Central memory CD8-positive, alpha-beta T cell (primary cell): Measurements from ENCODE around the gene SSTR5.
"Not testable (repeated sequence)": the region's sequence is repeated elsewhere in the genome, so short reads cannot be mapped to it uniquely, and the experiment has no call there.

ENCODE experiments used
- ATAC-seq: fragments of 150-1000 bp; cut with Tn5 transposase; replicated peaks from 2 replicates; pipeline ENCODE4 v1.10.0; 2022; ENCODE audit warnings: mild to moderate bottlenecking, moderate FRiP score, moderate number of reproducible peaks; ENCODE audit not compliant: poor library complexity, severe bottlenecking; ENCODE audit errors: extremely low read depth
- DNase-seq, 2 donors: peaks; one replicate each; pipeline ENCODE4 v3.0.0; 2021; ENCODE audit warnings: low spot score in 2 of 2
- H3K27ac Mint-ChIP-seq: one replicate; pipeline ENCODE4 v1.8.0; 2022; ENCODE audit warnings: low read depth, mild to moderate bottlenecking, moderate library complexity, mixed read lengths
- H3K27me3 Mint-ChIP-seq: one replicate; pipeline ENCODE4 v1.8.0; 2022; ENCODE audit warnings: mixed read lengths
- H3K36me3 Mint-ChIP-seq: one replicate; pipeline ENCODE4 v1.8.0; 2022; ENCODE audit warnings: mild to moderate bottlenecking, moderate library complexity, mixed read lengths; ENCODE audit not compliant: insufficient read depth
- H3K4me1 Mint-ChIP-seq: one replicate; pipeline ENCODE4 v1.8.0; 2022; ENCODE audit warnings: mixed read lengths
- H3K4me3 Mint-ChIP-seq: one replicate; pipeline ENCODE4 v1.8.0; 2022; ENCODE audit warnings: mild to moderate bottlenecking, moderate library complexity, mixed read lengths
- H3K9me3 Mint-ChIP-seq: one replicate; pipeline ENCODE4 v1.8.0; 2022; ENCODE audit warnings: mixed read lengths

Gene SSTR5

DNA sequence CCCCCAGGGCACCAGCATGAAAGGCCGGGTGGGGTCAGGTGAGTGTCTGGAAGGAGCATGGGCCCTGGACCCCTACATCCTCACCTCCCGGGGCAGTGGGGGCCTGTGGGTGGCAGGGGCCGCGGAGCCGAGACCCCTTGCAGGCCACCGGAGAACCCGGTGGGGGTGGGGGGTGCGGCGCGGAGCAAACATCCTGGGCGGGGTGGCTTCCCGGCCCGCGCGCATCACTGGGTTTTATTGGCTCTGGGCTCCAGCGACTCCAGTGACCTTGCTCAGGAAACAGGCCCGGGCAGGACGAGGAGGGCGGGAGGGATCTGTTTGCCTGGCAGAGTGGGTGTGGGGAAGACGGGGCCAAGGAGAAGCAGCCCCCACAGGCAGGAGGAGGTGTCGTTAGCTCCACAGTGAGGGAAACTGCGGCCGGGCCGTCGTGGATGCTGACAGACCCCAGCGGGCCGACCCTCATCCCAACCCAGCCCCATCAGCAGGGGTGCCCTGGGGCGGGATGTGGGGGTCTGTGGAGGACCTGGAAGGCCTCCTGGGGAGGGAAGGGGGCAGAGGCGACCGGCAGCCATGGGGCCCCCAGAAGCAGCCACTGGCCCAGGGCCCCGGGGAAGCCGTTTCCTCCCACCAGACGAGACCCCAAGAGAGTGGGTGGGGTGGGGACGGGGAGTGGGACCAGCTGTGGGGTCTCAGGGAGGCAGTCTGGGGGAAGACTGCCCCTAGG, 10.6 kb downstream of the SSTR5 start:
- H3K27ac Mint-ChIP-seq, result no peak overlapping the region
- ATAC-seq, result no peak
- DNase-seq, result no peak
- H3K36me3 Mint-ChIP-seq, result peaks cover 2% of the 10 kb centered on the region
- no peaks in the 10 kb centered on the region for H3K9me3 Mint-ChIP-seq
- no peaks in the 10 kb centered on the region for H3K4me1 Mint-ChIP-seq
- H3K4me3 Mint-ChIP-seq, result no peak overlapping the region
- peaks cover 32% of the 10 kb centered on the region for H3K27me3 Mint-ChIP-seq

DNA sequence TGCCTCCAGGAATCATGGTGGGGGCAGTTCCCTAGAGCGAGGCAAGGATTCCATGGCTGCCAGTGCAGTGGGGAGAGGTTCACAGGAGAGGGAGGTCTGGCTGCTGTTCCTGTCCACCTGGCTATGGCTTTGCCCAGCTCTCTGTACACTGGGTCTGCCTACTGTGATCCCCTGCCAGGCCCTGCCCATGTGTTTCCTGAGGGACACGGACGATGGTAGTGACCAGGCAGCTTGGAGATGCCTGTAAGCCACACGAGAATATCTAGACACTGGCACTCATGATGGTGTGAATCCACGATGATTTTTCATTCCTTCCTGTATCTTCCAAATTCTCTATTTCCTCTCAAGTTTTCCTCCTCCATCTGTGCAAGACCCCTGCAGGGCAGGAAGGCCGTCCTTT, 12.4 kb downstream of the SSTR5 start:
- ATAC-seq, result no peak
- peaks cover 32% of the 10 kb centered on the region for H3K27me3 Mint-ChIP-seq
- H3K9me3 Mint-ChIP-seq, result no peaks in the 10 kb centered on the region
- H3K4me1 Mint-ChIP-seq, result no peaks in the 10 kb centered on the region
- DNase-seq, result no peak
- no peak overlapping the region for H3K27ac Mint-ChIP-seq
- peaks cover 2% of the 10 kb centered on the region for H3K36me3 Mint-ChIP-seq
- H3K4me3 Mint-ChIP-seq, result no peak overlapping the region

DNA sequence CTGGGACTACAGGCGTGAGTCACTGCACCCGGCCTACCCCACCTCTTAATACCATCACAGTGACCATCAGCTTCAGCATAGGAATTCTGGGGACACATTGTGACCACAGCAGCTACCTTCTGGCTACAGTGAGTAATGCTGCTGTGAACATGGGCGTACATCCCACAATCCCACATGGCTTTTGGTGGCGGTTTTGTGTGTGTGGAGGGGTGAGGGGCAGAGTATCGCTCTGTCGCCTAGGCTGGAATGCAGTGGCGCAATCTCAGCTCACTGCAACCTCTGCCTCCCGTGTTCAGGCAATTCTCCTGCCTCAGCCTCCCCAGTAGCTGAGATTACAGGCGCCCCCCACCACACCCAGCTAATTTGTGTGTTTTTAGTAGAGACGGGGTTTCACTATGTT, 13.9 kb downstream of the SSTR5 start:
- ATAC-seq, H3K4me3 Mint-ChIP-seq, H3K4me1 Mint-ChIP-seq, H3K36me3 Mint-ChIP-seq, DNase-seq, H3K9me3 Mint-ChIP-seq, H3K27ac Mint-ChIP-seq: not testable (repeated sequence)
- H3K27me3 Mint-ChIP-seq, result peaks cover 32% of the 10 kb centered on the region

DNA sequence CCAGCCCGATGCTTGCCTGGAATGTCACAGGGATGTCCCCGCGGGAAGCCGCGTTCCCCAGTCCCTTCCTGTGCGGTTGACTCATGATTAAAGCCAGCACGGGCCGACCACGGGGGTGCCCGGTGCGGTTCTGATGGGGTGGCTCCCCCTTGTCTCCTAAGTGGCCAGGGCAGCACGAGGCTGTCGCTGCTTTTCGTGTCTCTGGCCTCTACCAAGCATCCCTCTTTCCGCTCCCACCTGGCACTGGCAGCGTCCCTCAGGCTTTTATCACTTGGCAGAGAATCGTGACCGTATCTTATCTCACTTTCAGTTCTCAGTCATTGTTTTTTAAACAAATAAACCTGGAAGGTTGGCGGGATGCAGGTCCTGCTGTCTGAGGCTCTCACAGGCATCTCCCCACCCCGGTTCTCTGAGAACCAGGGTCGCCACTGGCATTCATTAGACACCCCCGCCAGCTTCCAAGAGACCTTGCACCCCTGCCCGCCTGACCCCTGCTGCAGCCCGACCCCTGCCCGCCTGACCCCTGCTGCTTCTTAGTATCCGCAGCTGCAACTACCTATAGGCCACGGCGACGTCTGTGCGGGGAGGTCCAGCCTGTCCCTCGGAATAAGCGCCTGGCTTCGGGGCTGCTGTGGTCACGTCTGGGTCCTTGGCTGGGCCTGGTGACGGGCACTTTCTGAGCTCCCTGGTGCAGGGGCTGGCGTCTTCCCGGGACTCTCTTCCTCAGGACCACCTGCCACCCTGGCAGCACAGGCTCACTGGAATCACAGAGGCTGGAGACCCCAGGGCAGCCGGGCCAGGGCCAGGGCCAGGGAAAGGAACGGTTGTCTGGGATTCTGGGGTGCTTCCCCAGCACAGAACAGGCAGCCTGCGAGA, 16.0 kb downstream of the SSTR5 start:
- Mint-ChIP-seq H3K4me3 (no peak overlapping the region), H3K27ac (no peak overlapping the region), H3K4me1 (no peaks in the 10 kb centered on the region), H3K36me3 (peaks cover 2% of the 10 kb centered on the region), H3K9me3 (no peaks in the 10 kb centered on the region), H3K27me3 (peaks cover 21% of the 10 kb centered on the region)
- no peak for ATAC-seq
- no peak for DNase-seq

DNA sequence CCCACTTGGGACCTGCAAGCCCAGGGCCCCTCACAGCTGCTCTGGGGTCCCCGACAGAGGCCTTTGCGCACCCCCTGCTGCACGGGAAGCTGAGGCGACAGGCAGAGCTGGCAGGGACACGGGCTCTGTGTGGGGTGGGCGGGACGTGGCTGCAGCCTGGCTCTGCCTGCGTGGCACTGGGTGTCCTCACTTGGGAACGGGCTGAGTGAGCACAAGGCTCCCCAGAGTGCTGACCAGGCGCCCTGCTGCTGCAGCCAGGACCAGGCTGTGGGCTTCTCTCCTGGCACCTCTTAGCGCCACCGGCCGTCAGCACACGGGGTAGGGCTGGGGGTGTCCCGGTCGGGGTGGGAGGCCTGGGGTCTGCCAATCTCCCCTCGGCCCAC, 16.9 kb downstream of the SSTR5 start:
- no peak for ATAC-seq
- DNase-seq, result no peak
- H3K4me3 Mint-ChIP-seq, result no peak overlapping the region
- no peaks in the 10 kb centered on the region for H3K4me1 Mint-ChIP-seq
- H3K27ac Mint-ChIP-seq, result no peak overlapping the region
- no peaks in the 10 kb centered on the region for H3K9me3 Mint-ChIP-seq
- peaks cover 13% of the 10 kb centered on the region for H3K27me3 Mint-ChIP-seq
- H3K36me3 Mint-ChIP-seq, result peaks cover 4% of the 10 kb centered on the region

DNA sequence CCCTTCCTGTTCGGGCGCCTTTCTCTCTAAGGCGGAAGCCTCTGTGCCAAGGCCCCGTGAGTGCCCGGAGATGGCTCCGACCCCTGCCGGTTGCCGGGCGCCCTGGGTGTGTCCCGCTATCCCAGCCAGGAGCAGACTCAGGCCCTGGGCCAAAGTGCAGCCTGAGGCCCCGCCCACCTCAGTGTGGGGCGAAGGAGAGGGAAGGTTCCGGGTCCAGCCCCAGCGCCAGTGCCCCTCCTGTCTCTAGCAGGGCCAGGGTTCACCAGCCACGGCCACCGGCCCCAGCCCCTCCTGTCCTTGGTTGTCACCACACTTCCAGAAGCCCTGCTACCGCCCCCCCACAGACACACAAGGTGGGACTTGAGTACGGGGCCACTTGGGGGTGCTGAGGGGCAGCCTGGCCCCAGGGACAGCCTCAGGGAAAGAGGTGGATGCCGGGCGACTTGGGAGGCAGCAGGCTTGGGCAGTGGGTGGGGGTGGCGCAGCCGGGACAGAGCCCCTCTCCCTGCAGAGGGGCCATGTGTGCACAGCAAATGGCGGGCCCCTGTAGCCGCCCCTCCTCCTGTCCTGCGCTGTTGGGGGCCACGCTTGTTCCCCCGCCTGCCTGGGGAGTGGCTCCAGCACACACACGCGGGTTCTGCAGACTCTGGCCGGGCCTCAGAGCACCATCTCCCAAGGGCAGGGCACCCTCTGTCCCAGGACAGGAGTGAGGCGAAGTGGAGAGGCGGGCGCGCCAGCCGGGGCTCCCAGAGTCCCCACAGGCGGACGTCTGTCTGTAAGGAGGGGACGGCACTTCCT, 17.5 kb downstream of the SSTR5 start:
- H3K4me3 Mint-ChIP-seq, result no peak overlapping the region
- H3K36me3 Mint-ChIP-seq, result peaks cover 2% of the 10 kb centered on the region
- H3K27ac Mint-ChIP-seq, result no peak overlapping the region
- H3K9me3 Mint-ChIP-seq, result no peaks in the 10 kb centered on the region
- peaks cover 7% of the 10 kb centered on the region for H3K27me3 Mint-ChIP-seq
- no peak for DNase-seq
- ATAC-seq, result no peak
- no peaks in the 10 kb centered on the region for H3K4me1 Mint-ChIP-seq

DNA sequence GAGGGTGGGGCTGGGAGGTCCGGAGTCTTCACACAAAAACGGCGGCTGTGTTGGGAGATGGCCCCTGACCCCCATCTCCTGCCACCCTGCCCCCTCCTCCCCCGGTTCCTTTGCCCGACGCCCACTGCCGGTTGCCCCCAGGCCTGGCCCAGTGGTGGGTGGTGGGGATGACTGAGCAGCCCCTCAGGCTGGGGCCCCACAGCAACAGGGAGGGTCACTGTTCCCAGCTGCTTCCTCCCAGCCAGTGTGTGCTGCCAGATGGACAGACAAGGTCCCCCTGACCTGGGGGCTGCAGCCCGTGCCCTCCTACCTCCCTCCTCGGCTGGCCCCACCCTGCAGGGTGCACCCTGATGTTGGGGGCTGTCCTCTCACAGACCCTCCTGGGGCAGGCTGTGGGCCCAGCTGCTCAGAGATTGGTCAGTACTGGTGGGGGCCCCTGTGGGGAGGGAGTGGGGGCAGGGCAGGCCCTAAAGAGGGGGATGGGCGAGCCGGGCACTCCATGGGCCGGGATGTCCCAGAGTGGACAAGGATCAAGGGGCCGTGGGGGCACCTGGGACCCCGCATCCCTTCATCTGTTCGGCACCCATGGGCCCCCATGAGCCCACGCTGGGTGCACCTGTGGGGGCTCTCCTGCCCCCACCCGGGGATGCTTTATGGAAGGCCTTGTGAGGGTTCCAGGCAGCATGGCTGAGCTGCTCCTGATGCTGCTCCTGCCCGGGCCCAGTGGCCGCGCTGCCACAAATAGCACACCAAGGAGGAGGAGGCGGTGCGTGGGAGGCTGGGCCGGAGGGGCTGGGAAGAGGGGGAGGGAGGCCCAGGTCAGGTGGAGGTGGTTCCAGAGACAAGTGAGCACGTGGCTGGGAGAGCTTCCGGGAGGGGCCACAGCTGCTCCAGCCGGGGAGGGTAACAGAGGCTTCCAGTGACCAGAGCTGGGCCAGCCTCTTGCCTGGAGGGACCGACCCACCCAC, 18.4 kb downstream of the SSTR5 start:
- DNase-seq (no peak), ATAC-seq (no peak)
- H3K36me3 Mint-ChIP-seq, result peaks cover 2% of the 10 kb centered on the region
- no peaks in the 10 kb centered on the region for H3K4me1 Mint-ChIP-seq
- no peaks in the 10 kb centered on the region for H3K9me3 Mint-ChIP-seq
- H3K4me3 Mint-ChIP-seq, result no peak overlapping the region
- H3K27me3 Mint-ChIP-seq, result peaks cover 2% of the 10 kb centered on the region
- no peak overlapping the region for H3K27ac Mint-ChIP-seq

DNA sequence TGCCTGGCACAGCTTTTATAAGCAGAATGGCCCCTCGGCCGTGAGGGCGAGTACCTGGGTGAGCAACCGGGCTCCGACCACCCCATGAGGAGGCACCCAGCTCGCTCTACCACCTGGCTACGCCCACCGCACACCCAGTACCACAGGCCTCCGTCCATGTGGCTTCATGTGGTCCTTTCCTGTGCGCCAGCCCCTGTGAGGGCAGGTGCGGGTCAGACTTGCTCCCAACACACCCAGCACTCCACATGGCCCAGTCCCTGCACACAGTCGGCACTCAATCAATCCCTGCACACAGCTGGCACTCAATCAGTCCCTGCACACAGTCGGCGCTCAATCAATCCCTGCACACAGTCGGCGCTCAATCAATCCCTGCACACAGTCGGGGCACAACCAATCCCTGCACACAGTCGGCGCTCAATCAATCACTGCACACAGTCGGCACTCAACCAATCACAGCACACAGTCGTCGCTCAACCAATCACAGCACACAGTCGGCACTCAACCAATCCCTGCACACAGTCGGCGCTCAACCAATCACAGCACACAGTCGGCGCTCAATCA, 19.5 kb downstream of the SSTR5 start:
- H3K4me1 Mint-ChIP-seq, result no peaks in the 10 kb centered on the region

DNA sequence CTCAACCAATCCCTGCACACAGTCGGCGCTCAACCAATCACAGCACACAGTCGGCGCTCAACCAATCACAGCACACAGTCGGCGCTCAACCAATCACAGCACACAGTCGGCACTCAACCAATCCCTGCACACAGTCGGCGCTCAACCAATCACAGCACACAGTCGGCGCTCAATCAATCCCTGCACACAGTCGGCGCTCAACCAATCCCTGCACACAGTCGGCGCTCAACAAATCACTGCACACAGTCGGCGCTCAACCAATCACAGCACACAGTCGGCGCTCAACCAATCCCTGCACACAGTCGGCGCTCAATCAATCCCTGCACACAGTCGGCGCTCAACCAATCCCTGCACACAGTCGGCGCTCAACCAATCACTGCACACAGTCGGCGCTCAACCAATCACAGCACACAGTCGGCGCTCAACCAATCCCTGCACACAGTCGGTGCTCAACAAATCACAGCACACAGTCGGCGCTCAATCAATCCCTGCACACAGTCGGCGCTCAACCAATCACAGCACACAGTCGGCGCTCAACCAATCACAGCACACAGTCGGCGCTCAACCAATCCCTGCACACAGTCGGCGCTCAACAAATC, 20.2 kb downstream of the SSTR5 start:
- ATAC-seq, H3K9me3 Mint-ChIP-seq, H3K36me3 Mint-ChIP-seq, DNase-seq, H3K27me3 Mint-ChIP-seq, H3K27ac Mint-ChIP-seq, H3K4me1 Mint-ChIP-seq, H3K4me3 Mint-ChIP-seq: not testable (repeated sequence)

More for the DNA sequence above, 19.5 kb downstream of the SSTR5 start:
- DNase-seq, result no peak
- Mint-ChIP-seq H3K27me3 (no peaks in the 10 kb centered on the region), H3K27ac (no peak overlapping the region), H3K4me3 (no peak overlapping the region), H3K36me3 (peaks cover 2% of the 10 kb centered on the region), H3K9me3 (no peaks in the 10 kb centered on the region)
- ATAC-seq, result no peak

DNA sequence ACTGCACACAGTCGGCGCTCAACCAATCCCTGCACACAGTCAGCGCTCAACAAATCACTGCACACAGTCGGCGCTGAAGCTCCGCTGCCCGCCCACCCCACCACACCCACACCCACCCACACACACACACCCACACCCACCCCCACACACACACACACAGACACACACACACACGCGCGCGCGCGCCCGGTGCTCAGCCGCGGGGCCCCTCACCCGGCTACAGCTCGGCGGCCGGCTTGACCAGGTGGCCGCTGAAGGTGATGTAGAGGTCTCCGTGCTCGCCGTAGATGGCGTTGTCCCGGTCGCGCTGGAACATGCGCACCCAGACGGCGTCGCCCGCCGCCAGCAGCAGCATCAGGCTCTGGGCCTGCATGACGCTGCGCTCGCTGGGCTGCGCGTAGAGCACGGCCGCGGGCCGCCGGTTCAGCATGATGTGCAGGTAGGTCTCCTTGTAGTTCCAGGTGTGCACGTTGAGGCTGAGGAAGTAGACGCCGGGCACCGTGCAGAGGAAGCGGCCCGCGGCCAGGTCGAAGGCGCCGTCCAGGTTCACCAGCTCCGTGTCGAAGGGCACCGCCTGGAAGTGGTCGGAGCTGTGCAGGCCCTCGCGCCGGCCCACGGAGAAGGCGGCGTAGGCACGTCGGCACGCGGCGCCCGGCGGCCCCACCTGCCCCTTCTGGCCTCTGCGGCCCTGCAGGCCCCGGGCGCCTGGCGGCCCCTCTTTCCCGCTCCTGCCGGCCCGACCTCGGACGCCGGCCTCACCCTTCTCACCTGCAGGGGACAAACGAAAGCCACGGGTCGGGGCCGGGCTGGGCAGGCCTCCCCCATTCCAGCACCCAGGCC, 21.0 kb downstream of the SSTR5 start:
- Mint-ChIP-seq H3K36me3 (peaks cover 2% of the 10 kb centered on the region), H3K27me3 (no peaks in the 10 kb centered on the region), H3K27ac (no peak overlapping the region), H3K4me3 (no peak overlapping the region), H3K9me3 (no peaks in the 10 kb centered on the region), H3K4me1 (no peaks in the 10 kb centered on the region)
- DNase-seq, result no peak
- ATAC-seq, result no peak

DNA sequence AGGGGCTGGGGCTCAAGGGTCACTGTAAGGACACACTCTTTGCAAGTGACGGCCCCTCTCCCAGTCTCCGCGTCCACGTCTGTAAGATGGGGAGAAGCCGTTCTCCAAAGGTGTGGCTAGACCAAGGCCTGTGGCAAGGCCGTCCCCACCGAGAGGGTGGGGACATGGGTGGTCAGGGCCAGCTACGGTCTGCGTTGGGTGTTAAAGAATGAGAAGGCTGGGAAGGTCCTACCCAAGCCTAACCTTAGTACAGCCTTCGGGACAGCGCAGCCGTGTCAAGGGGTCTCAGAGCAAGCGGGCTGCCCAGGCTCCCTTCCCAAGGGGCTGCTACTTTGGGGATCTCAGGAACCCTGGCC, 21.6 kb downstream of the SSTR5 start:
- DNase-seq (no peak), ATAC-seq (no peak)
- Mint-ChIP-seq H3K27me3 (no peaks in the 10 kb centered on the region), H3K4me3 (no peak overlapping the region), H3K27ac (no peak overlapping the region), H3K9me3 (no peaks in the 10 kb centered on the region), H3K4me1 (no peaks in the 10 kb centered on the region), H3K36me3 (peaks cover 2% of the 10 kb centered on the region)
